GM10847 (cell line): ENCODE results near the gene NRBF2.

ENCODE experiments used
- POLR2A ChIP-seq: IDR thresholded peaks from 2 replicates; pipeline ENCODE4 v1.6.1; 2011; ENCODE audit not compliant: insufficient read length; ENCODE audit errors: extremely low read depth

The NRBF2 gene

DNA sequence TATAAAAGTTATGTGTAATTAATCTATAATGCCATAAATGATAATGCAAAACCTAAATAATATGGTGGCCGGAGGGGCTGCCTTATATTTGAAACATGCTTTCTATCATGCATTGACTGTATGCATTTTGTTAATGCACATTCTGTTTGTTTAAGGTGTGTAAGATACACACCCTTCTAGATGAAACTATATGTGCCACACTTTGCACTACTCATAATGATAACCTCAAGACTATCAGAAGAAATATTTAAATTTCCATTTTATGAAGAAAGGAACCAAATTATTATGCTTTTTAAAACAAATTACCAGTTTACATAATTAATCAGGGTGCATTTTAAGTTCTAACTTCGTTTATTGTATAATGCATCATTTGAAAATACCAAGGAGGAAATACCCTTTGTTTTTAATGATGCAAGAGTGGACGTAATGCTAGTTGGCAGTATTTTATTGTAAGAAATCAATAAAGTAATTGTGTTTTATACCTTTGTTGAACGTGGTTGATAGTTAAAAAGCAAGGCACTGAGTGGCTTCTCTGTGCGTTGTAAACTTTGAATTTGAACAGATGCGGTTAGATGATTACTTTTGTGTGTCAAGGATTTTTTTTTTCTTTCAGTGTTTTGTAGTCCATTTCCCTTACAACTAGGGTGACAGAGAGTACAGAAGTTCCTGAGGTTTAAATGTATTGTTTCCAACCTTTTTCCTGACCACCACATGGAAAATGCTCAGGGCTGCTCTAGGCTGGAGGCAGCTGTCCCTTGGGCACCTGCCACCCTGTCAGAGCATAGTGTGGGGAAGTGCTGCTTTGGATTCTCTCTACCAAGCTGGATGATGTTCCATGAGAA is 21.6 kb downstream of the NRBF2 start:
- TF ChIP-seq POLR2A: no peak

DNA sequence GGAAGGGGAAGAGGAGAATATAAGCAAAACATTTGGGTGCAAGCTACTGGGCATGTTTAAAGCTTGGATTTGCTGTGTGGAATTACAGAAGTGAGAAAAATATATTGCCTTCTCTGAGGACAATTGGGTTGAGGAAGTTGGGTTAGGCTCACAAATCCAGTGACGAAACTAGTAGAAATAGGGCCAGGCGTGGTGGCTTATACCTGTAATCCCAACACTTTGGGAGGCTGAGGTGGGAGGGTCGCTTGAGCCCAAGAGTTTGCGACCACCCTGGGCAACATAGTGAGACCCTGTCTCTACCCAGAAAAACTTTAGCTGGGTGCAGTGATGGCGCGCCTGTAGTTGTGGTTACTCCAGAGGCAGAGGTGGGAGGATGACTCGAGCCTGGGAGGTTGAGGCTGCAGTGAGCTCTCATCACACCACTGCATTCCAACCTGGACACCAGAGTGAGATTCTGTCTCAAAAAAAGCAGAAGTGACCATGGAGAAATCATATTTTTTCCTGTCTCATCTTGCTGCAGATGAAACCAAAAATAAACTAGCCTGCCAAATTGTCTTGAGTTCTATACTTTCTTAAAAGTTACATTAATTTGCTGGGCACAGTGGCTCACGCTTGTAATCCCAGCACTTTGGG is 22.4 kb downstream of the NRBF2 start:
- no peak for TF ChIP-seq POLR2A

DNA sequence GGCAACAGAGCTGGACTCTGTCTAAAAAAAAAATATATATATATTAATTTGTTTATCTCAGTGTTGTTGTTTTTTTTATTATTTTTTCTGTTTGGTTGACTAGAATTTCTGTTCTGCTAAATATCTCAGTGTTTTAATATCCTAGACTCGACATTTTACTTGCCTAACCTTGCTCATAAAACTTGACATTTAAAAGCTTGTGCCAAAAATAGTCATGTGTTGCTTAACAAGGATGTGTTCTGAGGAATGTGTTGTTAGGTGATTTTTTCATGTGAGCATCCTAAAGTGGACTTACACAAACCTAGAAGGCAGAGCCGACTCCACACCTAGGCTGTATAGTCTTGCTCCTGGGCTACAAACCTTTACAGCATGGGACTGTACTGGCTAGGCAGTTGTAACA is 23.1 kb downstream of the NRBF2 start:
- TF ChIP-seq POLR2A: no peak

DNA sequence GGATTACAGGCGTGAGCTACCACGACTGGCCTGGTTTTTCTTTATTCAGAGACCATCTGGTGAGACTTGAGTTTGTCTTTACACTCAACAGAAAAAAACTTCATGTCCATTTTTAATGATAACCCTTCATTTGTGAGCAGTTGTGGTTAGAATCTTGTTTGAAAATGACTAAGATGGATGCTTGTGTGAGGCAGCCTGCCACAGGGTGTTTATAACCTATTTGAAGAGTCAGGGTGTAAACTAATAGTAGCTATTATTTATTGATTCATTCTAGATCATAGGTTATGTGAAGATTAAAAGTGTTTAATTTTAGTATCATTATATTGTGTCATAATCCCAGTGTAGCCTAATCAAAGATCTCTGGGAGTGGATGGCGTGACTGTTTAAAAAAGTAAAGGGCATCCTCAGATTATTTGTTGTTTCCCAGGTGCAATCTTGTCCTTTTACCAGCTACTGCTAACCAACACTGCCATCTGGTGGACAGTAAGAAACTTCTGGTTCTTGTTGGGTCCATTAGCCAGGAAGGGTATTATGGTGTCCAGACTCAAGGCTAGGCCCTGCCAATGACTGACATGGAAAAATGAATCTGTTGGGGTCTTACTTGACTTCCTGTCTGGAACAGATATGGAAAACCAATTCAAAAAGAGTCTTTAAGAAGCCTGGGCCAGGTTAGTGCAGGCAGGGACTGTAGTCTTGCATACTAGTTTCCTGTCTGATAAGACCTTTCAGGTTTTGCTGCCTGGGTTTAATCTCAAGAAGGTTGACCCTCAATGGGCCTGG is 24.9 kb downstream of the NRBF2 start:
- no peak for TF ChIP-seq POLR2A

DNA sequence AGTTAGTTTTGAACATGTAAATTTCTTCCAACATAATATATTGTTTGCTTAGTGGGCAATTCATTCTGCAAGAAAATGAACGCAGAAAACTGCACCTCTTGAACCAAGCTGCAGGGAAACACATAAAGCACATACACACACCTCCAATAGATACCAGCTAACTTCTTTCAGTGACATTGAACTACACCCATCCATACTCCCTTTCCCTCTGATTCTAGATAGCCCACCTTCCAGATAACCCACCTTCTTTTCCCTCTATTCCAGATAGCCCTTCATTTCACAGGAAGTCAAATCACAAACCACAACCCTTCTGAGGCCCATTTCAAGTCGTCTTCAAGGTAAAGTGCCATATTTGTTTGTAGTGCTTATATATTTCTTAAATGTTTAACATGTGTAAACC is 28.5 kb downstream of the NRBF2 start:
- no peak for TF ChIP-seq POLR2A

DNA sequence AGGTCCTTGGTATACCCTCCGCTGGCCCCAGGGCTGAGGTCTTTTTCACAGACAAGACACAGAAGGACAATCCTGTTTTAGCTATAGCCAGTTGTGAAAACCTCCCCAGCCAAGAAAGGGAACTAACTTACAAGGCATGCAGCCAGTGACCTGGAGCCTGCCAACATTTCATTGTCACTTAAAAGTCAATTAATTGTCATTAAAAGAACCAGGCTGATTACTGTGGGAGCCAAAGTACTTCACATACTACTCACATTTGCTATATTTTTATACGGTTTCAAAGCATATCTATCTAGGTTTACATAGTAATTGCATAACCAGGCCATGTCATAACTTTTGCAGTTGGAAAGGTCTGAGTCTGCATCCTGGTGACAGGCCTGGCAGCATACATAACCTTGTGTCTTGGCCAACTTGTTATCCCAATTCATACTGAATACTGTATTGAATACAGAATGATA is 31.1 kb downstream of the NRBF2 start:
- no peak for TF ChIP-seq POLR2A

DNA sequence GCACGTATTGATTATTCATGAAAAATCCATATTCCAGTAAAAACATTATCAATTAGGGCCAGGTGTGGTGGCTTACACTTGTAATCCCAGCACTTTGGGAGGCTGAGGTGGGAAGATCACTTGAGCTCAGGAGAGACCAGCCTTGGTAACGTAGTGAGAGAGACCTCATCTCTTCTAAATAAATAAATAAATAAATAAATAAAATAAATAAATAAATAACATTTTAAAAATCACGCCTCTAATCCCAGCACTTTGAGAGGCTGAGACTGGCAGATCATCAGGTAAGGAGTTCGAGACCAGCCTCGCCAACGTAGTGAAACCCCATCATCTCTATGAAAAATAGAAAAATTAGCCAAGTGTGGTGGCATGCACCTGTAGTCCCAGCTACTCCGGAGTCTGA is 32.1 kb downstream of the NRBF2 start:
- TF ChIP-seq POLR2A: no peak

DNA sequence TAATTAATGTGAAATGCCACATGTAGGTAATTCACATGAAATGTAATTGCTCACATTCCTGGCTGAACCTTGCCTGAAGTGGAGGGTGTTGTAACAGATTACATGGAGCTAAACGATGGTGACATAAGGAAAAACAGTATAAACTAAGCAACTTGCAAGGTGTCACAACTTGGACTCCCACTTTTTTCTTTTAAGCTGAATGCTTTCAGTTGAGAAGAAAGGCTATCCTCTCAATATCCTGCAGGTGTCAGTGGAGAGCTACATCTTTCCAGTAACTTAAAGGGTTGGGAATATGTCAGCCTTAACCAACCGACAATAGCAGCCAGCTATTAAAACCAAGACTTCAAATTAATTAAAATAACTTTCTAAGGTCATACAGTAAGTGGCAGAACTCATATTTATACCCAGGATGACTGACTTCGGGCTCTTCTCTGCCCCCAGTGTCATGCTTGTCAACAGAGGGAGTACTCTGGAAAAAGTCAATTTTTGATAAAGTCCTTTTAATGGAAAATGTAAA is 33.7 kb downstream of the NRBF2 start:
- TF ChIP-seq POLR2A: no peak

DNA sequence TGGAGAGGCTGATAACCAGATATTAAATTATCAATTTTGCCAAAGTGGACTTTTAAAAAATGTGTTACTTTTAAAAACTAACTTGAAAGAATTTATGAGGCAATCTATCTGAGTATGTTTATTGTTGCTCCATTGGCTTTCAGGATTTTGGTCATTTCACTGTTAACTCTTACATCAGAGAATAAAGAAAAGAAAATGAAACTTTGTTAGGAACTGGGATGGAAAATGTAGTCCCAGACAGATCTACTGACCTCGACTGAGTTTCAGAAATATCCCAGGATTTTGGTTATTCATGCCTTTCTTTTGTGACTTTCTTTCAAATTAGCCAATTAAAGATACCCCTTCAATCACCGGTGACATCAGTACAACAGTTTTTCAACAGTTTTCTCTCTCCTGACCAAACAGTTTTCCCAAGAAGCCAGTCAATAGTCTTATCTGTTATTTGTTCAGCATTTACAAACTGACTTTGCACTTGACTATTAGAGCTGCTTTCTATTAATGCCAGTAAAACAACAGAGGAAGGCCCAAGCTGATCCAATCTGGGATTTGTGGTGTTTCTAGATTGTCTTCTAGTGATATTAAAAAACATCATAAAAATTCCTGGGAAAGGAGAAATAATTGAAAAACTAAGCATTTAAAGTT is 35.8 kb downstream of the NRBF2 start:
- no peak for TF ChIP-seq POLR2A

DNA sequence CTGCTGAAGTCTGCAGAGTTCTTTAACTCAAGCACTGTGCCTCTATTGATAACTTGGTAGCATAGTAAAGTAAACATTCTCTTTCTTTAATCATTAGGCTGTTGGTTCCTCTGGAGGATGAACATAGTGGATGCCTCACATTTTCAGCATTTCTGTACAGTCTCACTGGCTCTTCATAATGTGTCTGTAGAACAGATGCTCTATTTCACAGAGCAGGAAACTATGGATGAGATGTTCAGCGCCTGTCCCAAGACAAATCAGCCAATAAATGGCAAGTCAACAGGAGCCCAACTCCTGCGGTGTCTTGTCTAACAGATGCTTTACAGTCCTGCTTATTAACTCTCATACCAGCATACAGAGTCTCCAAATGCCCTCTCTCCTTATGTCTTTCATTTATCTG is 36.5 kb downstream of the NRBF2 start:
- TF ChIP-seq POLR2A: no peak

DNA sequence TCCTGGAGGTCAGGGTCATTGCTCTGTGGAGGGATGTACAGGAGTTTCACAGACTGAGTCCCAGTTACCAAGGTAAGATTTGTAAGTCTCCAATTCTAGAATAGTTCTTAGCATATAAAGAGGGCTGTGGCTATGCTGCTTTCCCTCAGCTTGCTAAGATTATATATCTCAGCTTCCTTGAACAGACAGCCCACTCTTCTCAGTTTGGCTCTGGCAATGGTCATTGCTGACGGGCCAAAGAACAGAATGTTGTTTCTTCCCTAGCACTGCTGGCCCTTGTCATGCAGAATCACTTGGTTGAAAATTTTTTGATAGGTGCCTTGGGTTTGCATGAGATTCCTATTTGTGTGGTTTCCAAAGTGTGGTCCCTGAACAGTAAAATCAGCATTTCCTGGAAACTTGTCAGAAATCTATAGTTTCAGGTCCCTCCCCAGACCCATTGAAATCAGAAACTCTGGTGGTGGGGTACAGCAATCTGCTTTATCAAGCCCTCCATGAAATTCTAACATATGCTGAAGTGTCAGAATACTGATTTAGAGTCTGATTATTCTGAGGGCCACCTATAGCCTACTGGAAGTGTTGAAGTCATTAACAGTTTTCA is 38.2 kb downstream of the NRBF2 start:
- no peak for TF ChIP-seq POLR2A

DNA sequence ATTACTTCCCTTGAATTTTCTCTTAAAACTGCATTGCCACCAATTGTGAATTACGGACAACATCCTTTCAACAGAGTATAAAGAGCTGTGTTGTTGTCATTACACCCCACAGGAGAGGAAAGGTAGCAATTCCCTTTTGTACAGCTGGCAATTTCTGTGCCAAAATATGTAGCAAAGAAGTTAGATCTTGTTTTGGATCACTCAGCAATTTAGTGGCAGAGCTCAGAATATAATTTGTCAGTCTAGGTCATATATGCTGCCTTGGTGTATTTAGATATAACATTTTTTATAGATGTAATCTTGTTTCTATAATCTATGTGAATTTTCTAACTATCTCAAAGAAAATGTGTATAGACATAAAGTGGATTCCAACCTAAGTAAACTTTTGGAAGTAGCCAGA is 38.8 kb downstream of the NRBF2 start:
- no peak for TF ChIP-seq POLR2A

DNA sequence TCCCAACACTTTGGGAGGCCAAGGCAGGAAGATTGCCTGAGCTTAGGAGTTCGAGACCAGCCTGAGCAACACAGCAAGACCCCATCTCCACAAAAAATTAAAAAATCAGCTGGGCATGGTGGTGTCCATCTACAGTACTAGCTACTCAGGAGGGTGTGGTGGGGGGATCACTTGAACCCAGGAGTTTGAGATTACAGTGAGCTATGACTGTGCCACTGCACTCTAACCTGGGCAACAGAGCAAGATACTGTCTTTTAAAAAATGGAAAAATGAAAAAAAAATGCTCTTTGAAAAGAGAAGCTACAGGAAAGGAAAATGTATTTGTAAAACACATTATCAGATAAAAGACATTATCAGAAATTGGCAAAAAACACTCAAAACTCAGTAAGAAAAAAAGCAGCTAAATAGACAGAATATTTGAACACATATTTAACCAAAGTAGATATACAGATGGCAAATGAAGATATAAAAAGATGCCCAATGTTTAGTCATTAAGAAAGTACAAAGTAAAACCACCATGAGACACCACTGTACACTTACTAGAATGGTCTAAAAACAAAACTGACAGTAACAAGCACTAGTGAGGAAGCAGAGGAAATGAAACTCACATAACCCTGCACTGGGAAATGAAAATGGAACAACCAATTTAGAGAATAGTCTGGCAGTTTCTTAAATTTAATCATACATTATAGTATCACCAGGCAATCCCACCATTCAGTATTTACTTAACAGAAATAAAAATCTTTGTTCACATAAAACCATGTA is 40.5 kb downstream of the NRBF2 start:
- TF ChIP-seq POLR2A: no peak

DNA sequence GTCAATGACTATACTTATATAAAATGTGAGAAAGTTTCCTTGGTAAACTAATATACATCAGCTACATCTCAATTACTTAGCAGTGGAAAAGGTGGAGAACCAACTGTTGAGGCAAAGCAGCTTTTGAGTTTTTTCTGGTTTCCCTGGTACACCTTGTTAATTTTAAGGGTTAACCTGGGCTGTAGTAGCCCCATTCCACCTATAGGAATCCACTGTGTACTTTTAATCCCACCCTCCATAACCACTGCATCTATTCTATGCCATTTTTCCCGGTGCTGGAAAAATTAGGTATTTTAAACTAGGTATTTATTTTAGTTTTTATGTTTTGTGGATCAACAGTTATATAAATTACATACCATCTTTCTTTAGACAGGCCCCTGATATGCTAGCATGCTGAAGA is 42.4 kb downstream of the NRBF2 start:
- TF ChIP-seq POLR2A: no peak
